ENCODE data around the gene SLC12A7.

The SLC12A7 gene

DNA sequence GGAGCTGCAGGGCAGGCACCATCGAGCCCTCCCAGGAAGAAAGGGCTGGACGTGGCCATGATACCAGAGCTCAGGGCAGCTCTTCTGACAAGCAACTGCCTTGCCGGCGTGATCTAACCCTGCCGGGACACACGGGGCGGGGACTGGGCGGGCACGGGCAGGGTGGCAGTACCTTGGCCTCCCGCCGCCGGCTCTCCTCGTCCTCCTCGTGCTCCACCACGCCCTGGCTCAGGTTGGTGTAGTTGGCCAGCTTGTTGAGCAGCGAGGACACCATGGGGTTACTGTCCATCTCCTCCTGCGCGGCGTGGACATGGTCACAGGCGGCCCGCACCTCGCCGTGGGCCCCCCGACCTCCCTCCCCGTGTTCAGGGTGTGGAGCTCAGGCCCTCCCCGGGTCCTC lies 18.5 kb downstream of the SLC12A7 start:
- Histone ChIP-seq H3K36me3 (peaks cover 0 to 64% (median 27%) of the 10 kb centered on the region in 3 donors), H3K9me3 (no peaks in the 10 kb centered on the region), H3K4me3 (no peak overlapping the region), H3K4me1 (no peaks in the 10 kb centered on the region), H3K27me3 (no peaks in the 10 kb centered on the region), H3K27ac (no peak overlapping the region)
- DNase-seq, result no peak
- intact Hi-C loops (cut with DNase I; ENCODE audit: low total_unique reads), result no loop called here
- TF ChIP-seq, protein P1, sequence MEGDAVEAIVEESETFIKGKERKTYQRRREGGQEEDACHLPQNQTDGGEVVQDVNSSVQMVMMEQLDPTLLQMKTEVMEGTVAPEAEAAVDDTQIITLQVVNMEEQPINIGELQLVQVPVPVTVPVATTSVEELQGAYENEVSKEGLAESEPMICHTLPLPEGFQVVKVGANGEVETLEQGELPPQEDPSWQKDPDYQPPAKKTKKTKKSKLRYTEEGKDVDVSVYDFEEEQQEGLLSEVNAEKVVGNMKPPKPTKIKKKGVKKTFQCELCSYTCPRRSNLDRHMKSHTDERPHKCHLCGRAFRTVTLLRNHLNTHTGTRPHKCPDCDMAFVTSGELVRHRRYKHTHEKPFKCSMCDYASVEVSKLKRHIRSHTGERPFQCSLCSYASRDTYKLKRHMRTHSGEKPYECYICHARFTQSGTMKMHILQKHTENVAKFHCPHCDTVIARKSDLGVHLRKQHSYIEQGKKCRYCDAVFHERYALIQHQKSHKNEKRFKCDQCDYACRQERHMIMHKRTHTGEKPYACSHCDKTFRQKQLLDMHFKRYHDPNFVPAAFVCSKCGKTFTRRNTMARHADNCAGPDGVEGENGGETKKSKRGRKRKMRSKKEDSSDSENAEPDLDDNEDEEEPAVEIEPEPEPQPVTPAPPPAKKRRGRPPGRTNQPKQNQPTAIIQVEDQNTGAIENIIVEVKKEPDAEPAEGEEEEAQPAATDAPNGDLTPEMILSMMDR (IDR thresholded peaks at IDR 0.05), result no peak

DNA sequence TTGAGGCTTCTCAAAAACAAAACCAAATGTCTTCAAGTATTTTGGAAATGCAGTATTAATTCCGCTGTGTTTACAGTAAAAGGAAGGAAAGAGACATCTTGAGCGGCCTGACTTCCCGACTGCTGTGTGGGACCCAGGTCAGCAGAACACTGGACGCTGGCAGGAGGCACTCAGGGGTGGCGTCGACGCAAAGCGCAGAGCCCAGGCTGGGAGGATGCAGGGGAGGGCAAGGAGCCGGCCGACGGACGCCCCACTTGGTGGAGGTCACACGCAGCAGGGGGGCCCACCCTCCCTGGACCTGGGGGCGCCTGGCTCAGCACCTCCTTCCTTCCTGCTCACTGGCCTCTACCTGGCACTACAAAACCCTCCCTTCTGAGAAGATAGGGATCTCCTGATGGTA lies 19.7 kb downstream of the SLC12A7 start:
- intact Hi-C loops (cut with DNase I; ENCODE audit: low total_unique reads), result no loop called here
- Histone ChIP-seq H3K27me3 (no peaks in the 10 kb centered on the region), H3K4me1 (no peaks in the 10 kb centered on the region), H3K9me3 (no peaks in the 10 kb centered on the region), H3K36me3 (peaks cover 0 to 74% (median 37%) of the 10 kb centered on the region in 3 donors), H3K27ac (no peak overlapping the region), H3K4me3 (no peak overlapping the region)
- TF ChIP-seq, protein P1 (IDR thresholded peaks at IDR 0.05), result no peak
- DNase-seq, result no peak

DNA sequence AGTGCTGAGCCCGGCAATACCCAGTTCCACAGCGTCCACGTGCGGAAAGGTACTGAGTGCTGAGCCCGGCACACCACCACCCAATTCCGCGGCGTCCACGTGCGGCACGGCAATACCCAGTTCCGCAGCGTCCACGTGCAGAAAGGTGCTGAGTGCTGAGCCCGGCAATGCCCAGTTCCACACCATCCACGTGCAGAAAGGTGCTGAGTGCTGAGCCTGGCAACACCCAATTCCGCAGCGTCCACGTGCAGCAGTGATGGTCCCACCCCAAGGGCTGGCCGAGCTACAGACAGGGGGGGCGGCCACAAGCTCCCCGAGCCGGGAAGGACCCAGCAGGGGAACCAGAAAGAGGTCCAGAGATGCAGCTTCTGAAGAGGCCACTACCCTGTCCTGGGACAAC lies 20.2 kb downstream of the SLC12A7 start:
- H3K36me3 ChIP-seq, result peaks cover 0 to 79% (median 41%) of the 10 kb centered on the region in 3 donors
- DNase-seq, result no peak
- H3K4me1 ChIP-seq, result no peaks in the 10 kb centered on the region
- intact Hi-C loops (cut with DNase I; ENCODE audit: low total_unique reads), result no loop called here
- TF ChIP-seq, protein P1 (IDR thresholded peaks at IDR 0.05), result no peak
- H3K4me3 ChIP-seq, result no peak overlapping the region
- no peak overlapping the region for H3K27ac ChIP-seq
- H3K9me3 ChIP-seq, result no peaks in the 10 kb centered on the region
- H3K27me3 ChIP-seq, result no peaks in the 10 kb centered on the region

DNA sequence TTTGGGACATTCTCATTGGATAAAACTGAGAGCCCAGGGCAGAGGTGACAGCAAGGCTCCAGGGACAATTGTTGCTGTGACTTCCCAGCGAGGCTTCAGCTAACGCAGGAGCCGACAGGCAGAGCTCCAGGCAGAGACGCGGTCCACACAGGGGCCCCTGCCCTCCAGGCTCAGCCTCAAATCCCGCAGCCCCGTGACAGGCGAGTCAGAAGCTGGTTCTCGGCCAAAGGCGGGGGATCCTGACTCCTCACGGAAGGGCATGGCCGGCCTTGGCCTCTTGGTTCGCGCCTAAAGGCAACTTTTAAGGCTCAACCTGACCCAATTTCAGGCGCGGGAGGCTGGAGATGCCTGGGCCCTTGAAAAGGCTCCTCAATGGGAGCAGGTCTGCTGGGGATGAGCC lies 21.3 kb downstream of the SLC12A7 start:
- Histone ChIP-seq H3K27ac (no peak overlapping the region), H3K36me3 (peaks cover 0 to 83% (median 52%) of the 10 kb centered on the region in 3 donors), H3K27me3 (no peaks in the 10 kb centered on the region), H3K4me3 (no peak overlapping the region), H3K9me3 (no peaks in the 10 kb centered on the region), H3K4me1 (no peaks in the 10 kb centered on the region)
- intact Hi-C loops (cut with DNase I; ENCODE audit: low total_unique reads), result no loop called here
- TF ChIP-seq, protein P1 (IDR thresholded peaks at IDR 0.05), result no peak
- DNase-seq, result no peak

DNA sequence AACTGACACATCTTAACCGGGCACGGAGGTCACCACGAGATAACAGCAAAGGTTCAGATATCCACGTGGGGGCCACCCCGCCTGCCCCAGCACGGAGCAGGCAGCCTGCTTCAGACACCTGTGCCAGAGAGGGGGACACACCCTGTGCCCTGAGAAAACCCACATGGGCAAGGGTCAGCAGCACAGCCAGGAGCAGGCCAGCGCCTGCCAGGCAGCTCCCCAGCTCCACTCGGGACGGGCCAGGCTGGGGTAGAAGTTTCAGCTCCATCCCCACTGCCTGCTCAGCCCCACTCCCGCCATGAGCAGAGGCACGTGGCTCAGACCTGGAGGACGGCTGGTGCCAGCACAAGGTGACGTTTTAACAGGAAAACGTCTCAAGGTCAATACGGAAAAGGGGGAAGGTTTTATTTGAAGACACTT lies 22.2 kb downstream of the SLC12A7 start:
- Histone ChIP-seq H3K27ac (no peak overlapping the region), H3K4me3 (no peak overlapping the region), H3K9me3 (no peaks in the 10 kb centered on the region), H3K27me3 (no peaks in the 10 kb centered on the region), H3K4me1 (no peaks in the 10 kb centered on the region), H3K36me3 (peaks cover 0 to 87% (median 61%) of the 10 kb centered on the region in 3 donors)
- TF ChIP-seq, protein P1 (IDR thresholded peaks at IDR 0.05), result no peak
- intact Hi-C loops (cut with DNase I; ENCODE audit: low total_unique reads), result no loop called here
- DNase-seq, result no peak

DNA sequence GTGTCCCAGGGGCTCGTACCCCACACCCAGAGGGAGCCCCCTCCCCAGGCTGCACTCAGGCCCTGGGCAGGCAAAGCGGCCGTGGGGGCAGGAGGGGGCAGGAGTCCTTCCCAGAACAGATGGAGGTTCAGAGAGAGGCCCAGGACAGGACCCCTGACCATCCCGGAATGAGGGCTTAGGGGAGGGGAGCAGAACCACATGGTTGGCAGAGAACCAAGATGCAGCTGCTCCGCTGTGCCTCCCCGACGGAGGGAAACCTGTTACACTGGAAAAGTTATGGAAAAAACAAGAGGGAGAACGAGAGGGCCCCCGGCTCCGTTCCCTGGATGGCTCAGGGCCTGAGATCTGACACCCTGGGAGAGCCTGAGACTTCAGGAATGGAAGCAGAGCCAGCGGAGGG lies 22.7 kb downstream of the SLC12A7 start:
- H3K36me3 ChIP-seq, result peaks cover 0 to 92% (median 65%) of the 10 kb centered on the region in 3 donors
- intact Hi-C loops (cut with DNase I; ENCODE audit: low total_unique reads), result no loop called here
- TF ChIP-seq, protein P1 (IDR thresholded peaks at IDR 0.05), result no peak
- DNase-seq, result no peak
- no peak overlapping the region for H3K4me3 ChIP-seq
- no peaks in the 10 kb centered on the region for H3K9me3 ChIP-seq
- H3K4me1 ChIP-seq, result no peaks in the 10 kb centered on the region
- H3K27ac ChIP-seq, result no peak overlapping the region
- H3K27me3 ChIP-seq, result no peaks in the 10 kb centered on the region
